Skin of body (tissue), 2 donors: ENCODE data around the gene CLASP2. TPM values are rescaled to one million over a fixed set of nuclear protein-coding genes. Genes with fewer than 3 reads are reported as not detected.
"Not testable (repeated sequence)": the region's sequence is repeated elsewhere in the genome, so short reads cannot be mapped to it uniquely, and the experiment has no call there.

Source experiments
- DNase-seq: peaks from one replicate; lab custom pipeline; 2025; lab: John Stamatoyannopoulos, UW
- total RNA-seq: library from RNA; depleted of rRNA; stranded (reverse); fragments of >200 nt; gene quantifications from one replicate; pipeline ENCODE4 v1.2.3, GENCODE V29; 2014

Gene CLASP2
- total RNA-seq, 1 donor from 2014 or later = 90.6 TPM

DNA sequence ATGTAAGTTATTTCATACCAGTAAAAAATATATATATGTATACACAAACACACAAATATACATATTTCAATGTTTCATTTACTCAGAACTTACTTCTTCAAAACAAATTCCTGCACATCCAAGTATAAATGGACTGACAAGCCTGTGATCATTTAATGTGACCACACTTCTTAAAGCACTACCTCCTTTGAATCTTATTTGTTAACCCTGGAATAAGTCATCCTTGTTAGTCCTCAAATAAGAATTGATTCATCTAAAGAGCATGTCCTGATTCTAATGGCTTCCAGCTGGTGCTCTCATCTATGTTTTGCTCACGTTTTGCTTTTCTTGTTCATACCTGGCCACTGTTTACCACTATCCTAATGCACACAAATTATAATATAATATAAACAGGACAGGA lies 173.9 kb downstream of the CLASP2 start:
- DNase-seq = no peak

DNA sequence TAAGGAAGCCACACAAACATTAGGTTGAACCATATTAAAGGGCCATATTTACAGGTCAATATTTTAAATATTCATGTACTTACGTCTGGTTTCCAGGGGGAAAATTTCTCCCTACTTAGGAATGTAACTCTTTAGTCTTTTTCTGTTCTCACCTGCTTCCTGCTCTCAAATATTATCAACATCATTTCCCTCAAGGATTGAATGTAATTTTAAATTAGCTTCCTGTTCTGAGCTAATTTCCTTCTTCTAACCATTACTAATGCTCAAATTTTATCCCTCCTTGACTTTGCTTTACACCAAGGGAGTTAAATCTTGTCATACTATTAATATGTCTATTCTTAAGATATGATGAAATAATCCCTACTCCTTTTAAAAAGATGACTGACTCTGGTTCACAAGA lies 174.5 kb downstream of the CLASP2 start:
- DNase-seq = no peak

- no peak for DNase-seq
These were observed 176.1 kb downstream of the CLASP2 start for GRCh38 chr3:33541918-33542317.

DNA sequence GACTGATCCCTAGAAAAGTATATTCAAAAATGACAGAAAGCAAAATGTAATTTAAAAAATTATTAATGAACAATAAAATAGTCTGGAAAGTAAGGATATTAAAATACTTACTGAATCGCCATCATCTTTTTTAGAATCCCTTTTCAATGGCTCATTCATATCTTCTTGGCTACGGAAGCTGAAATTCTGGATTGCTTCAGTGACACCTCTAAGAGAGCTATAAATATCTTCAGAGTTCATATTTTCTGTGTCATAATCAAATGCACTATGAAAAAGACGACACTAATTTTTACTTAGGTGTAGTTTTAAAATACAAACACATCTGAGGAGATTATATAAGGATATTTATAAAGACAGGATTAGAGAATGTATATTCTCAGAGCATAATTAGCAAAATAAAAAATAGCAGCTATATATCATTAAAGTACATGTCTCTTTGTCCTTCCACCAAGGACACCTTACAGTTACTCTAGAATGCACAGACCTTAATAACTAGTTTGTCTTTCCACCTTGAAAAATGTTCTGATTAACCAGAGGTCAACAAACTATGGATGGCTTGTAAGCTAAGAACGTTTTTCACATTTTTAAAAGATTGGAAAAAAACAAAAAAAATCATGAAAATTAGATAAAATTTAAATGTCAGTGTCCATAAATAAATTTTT lies 179.2 kb downstream of the CLASP2 start:
- DNase-seq = no peak

GRCh38 chr3:33537133-33537532 lies 180.9 kb downstream of the CLASP2 start:
- no peak for DNase-seq

- no peak for DNase-seq
These were observed 191.3 kb downstream of the CLASP2 start for GRCh38 chr3:33526787-33527186.

- DNase-seq = no peak
These were observed 192.8 kb downstream of the CLASP2 start for GRCh38 chr3:33525232-33525631.

DNA sequence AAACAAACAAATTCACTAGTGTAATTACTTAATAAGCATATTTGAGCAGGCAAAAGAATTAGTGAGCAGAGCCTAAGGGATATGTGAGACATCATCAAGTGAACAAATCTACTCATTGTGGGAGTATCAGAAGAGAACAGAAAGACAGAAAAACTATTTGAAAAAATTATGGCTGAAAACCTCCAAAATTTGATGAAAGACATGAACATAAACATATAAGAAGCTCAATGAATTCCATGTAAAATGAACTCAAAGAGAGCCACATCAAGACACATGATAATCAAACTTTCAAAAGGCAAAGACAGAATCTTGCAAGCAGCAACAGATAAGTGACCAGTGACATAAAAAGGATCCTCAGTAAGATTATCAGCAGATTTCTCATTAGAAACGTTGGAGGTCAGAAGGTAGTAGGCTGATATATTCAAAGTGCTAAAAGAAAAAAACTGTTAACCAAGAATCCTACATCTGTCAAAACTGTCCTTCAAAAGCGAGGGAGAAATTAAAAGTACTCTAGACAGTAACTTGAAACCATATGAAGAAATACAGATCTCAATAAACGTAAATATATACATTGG lies 194.9 kb downstream of the CLASP2 start:
- no peak for DNase-seq

GRCh38 chr3:33521736-33522135 lies 196.3 kb downstream of the CLASP2 start:
- no peak for DNase-seq

DNA sequence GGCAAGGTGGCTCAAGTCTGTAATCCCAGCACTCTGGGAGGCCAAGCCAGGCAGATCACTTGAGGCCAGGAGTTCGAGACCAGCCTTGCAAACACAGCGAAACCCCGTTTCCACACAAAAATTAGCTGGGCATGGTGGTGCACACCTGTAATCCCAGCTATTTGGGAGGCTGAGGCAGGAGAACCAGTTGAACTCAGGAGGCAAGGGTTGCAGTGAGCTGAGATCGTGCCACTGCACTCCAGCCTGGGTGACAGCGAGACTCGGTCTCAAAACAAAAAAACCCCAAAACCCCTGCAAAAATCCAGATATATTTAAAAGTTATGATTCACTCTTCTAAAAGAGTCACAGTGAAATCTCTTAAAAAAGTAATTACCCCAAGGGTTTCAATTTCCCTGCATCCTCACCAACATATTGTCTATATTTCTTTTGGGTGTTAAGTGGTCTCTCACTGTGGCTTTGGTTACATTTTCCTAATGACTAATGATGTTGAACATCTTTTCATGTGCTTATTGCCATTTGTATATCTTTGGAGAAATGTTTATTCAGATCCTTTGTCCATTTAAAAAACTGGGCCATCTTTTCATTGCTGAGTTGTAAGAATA lies 204.7 kb downstream of the CLASP2 start:
- no peak for DNase-seq

GRCh38 chr3:33505027-33505426 lies 213.0 kb downstream of the CLASP2 start:
- DNase-seq = no peak

DNA sequence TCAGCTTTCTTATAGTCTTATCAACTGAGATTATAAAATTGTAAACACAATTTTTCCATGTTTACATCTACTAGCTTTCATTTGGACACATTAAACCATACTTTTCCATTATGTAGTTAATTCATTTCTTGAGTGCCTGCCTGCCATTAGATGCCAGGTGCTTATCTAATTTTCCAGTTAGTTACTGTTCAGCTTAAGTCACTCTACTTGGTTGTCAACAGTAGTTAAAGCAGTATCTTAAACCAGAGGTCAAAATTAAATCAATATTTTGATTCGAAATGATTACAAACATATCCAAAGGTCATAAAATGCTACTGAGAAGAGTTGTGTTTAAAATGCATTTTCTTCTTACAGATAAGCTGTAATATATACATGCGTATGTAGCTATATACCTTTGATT lies 221.6 kb downstream of the CLASP2 start:
- no peak for DNase-seq

- DNase-seq = no peak
These were observed 226.3 kb downstream of the CLASP2 start for GRCh38 chr3:33491721-33492120.

DNA sequence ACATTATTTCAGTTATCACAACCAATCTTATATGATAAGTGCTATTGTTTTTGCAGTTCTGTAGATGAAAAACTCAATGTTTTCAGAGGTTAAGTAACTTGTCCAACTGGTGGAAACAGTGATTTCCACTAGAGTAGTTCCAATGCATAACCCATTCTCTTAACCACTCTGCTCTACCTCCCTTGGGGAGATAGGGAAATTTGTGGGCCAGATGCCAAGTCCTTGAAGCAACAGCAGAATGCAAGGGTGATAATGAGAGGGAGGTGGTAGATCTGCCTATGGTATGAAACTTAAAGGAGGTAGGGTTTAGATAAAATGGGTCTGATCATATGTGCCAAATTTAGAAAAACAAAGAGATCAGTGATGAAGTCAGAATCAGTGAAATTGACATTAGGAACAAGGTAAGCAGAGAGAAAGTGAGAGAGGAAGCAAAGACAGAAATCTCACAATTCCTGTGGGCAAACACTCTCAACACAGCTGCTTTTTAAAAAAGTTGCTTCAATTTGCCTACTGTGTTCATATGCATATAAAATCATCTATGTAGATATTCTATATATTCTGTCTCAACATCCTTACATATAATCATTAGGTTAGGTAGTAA lies 227.3 kb downstream of the CLASP2 start:
- no peak for DNase-seq

GRCh38 chr3:33488683-33489082 lies 229.4 kb downstream of the CLASP2 start:
- no peak for DNase-seq

DNA sequence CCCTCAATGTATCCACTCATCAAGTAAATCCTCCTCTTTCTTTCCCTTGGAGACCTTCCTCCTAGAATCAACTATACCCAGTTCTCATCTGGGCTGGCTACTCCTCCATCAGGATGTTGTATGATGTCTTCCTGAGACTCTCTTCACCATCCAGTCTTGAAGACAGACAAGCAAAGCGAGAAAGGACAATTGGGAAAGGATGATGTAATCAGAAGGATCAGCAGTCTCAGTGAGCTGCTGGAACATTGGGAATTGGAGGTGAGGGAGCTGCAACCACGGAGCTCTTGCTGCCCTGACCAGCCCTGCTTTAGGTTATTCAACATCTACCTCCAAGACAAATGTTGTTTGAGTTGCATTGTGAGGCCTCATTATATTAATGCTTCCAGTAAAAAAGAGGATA lies 229.8 kb downstream of the CLASP2 start:
- no peak for DNase-seq

DNA sequence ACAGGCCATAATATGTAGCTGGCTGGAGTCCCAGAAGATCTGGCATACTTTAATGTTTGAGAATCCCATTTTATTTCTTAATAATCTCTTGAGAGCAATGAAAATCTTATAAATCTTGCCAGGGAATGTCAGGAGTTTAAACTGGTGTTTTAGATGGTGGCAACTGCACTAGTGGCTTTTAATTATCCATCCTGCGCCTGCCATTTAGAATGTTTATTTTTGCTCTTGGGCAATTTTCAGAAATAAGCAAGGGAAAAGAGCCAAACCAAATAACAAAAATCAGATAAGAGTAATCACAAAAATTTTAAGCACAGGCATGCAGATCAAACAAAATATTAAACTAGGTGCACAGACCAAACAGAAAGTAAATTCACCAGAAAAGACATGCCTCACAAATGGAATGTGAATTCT lies 235.9 kb downstream of the CLASP2 start:
- peak; percentile 38 for DNase-seq

DNA sequence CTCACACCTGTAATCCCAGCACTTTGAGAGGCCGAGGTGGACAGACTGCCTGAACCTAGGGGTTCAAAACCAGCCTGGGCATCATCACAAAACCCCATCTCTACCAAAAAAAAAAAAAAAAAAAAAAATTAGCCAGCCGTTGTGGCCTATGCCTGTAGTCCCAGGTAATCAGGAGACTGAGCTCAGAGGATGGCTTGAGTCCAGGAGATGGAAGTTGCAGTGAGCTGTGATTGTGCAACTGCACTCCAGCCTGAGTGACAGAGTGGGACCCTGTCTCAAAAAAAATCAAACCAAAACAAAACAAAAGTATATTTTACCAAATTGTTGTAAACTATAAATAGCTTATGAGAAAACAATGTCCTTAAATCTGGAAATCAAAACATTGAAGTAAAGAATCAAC lies 243.2 kb downstream of the CLASP2 start:
- no peak for DNase-seq

- no peak for DNase-seq
These were observed 244.2 kb downstream of the CLASP2 start for GRCh38 chr3:33473813-33474212.

DNA sequence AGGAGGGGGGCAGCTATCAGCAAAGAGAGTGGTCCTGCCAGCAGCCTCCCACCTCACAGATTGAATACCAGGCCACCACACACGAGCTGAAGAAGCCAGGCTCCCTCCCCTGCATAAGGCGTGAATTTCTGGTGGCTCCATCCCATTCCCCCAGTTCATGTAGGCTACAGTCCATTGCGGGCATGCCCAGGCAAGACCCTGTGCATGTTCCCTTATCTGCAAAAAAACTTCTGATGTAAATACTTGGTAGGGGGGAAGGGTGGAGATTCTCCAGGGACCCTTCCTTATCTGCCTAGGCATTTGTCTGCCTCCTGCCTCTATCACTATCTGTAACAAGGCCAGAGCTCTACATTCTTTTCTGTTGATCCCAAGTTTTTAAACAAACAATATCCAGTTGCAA lies 250.3 kb downstream of the CLASP2 start:
- DNase-seq = no peak

DNA sequence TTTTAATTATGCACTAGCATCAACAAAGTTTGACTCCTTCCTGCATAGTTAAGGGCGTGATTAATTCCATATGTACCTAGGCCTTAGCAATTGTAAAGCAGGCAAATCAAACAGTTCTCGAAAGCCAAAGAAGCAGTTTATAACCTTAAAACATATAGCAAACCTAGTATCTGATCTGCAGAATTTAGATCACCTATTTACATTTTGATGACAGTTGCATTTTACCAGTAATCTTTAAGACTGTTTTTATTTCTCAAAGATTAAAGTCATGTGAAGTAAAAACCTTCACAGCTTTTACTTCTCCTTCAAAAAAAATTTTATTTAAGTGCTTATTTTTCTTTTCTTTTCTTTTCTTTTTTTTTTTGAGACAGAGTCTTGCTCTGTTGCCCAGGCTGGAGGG lies 257.0 kb downstream of the CLASP2 start:
- no peak for DNase-seq

DNA sequence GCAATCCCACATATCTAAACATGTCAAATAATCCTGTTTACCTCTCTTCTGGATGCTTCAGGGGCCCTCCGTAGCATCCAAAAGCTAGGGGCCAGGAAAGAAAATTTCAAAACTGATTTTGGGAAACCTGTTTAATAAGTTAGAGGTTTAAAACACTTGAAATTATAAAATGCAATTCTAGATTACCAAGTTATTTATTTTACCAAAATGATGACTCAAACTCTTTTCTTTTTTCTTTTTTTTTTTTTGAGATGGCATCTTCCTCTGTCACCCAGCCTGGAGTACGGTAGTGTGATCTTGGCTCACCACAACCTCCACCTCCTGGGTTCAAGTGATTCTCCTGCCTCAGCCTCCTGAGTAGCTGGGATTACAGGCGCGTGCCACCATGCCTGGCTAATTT lies 258.5 kb downstream of the CLASP2 start:
- not testable (repeated sequence) for DNase-seq

GRCh38 chr3:33458446-33458845 lies 259.6 kb downstream of the CLASP2 start:
- no peak for DNase-seq
